Activated naive CD8-positive, alpha-beta T cell treated with anti-CD3 and anti-CD28 coated beads, Interleukin-2, amount 50 U/mL, for 16 hours (primary cell): ENCODE results near the gene CFAP20DC.
"Not testable (repeated sequence)": the region's sequence is repeated elsewhere in the genome, so short reads cannot be mapped to it uniquely, and the experiment has no call there.

Experiments
- DNase-seq: peaks from one replicate; pipeline ENCODE4 v3.0.0-alpha.2; 2020; ENCODE audit warnings: low read depth, low spot score

CFAP20DC gene

DNA sequence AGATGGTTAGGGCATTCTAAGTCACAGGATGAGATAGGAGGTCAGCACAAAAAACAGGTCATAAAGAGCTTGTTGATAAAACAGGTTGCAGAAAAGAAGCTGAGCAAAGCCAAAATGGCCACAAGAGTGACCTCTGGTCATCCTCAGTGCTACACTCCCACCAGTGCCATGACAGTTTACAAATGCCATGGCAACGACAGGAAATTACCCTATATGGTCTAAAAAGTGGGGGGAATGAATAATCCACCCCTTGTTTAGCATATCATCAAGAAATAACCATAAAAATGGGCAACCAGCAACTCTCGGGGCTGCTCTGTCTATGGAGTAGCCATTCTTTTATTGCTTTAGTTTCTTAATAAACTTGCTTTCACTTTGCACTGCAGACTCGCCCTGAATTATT, 353.0 kb downstream of the CFAP20DC start:
- DNase-seq, result not testable (repeated sequence)

DNA sequence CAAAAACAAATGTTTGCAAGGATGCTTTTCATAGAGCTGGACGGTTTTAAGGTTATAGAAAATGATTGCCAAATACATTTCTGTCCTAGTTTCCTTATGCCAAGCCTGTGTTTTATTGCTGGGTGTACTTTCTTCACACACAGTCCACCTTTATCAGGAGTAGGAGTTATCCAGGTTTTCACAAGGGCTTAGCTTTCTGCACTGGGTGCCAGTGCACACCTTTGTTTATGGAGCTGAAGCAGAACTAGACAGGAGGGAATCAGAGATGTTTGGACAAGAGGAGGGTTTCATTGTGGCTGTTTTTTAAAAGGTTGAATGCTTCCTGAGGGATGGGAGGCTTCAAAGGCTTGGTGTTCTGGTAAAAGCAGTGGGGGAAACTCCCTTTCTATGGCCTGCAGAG, 353.7 kb downstream of the CFAP20DC start:
- no peak for DNase-seq

DNA sequence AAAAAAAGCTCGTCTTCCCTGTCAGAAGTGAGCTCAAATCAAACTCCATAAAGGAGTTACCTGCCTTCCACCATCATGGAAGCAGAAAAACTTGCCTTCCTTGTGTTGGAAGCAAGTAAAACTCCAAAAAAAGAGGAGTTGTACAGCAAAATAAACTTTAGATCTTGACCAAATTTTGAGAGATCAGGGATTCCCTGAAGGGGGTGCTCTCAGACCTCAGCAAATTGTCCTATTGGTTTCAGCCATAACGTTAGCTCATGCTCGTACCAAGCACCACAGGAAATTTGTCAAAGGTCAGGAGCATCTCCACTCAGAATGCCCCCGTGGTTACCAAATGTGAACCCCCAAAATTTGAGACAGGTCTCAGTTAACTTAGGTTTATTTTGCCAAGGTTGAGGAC, 354.5 kb downstream of the CFAP20DC start:
- not testable (repeated sequence) for DNase-seq

DNA sequence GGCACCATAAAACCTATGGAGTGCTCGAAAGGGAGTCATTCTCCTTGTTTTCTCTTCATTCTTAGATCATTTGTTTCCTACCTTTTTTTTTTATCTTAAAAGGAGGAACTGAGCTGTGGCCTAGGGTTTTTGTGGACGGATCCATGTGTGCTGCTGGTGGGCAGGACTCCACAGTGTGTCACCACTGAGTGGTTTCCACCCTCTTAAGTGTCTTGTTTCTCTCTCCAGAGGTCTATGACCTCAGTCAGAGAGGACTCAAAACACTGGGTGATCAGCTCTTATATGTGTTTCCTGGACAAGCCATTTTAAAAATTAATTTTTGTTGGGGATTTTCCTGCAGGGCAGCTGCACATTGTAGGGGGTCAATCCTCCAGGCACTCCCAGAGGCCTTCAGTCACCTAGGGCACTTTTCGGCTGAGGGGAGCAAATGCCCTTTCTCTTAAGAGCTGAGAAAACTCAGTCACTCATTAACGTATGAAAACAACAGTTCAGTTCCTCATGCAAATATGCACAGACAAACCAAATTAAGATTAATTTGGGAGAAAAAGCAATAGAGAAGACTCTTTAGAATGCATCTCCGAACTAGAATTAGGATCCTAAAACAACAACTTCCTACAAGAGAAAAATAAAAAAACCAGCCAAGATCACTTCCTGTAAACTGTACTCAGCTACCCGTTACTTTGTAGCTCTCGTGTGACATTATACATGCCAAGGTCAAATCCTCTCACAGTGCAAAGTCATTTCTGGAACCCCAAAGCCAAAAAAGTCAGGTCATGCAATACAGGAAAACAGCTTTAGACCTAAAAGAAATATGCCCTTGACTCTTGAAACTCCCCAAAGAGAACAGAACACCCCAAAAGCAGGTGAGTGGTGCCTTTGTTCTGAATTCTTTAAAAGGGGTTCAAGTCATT, 355.6 kb downstream of the CFAP20DC start:
- no peak for DNase-seq

DNA sequence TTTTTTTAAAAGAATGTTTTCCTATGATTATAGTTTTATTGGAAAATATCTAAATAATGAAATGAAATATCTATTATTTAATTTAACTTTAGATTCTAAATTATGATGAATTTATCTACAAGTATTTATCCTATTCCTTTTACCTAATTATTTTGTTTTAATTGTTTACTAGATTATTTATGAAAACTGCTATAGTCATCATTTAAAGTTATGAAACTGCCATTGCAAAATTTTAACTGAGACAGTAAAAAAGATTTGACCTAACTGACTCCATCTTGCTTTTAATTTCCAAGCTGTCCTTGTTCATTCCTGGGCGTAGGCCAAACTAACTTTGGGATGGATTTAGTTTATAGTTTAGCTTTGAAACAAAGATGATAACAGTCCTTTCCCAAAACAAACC, 357.3 kb downstream of the CFAP20DC start:
- DNase-seq, result no peak
